ENCODE data around the gene KCNJ6. TPM values are rescaled to one million over a fixed set of nuclear protein-coding genes. Genes with fewer than 3 reads are reported as not detected.
"Not testable (repeated sequence)": the region's sequence is repeated elsewhere in the genome, so short reads cannot be mapped to it uniquely, and the experiment has no call there.

The KCNJ6 gene
- total RNA-seq, 1 experiment from 2014 or later = 1.2 TPM

DNA sequence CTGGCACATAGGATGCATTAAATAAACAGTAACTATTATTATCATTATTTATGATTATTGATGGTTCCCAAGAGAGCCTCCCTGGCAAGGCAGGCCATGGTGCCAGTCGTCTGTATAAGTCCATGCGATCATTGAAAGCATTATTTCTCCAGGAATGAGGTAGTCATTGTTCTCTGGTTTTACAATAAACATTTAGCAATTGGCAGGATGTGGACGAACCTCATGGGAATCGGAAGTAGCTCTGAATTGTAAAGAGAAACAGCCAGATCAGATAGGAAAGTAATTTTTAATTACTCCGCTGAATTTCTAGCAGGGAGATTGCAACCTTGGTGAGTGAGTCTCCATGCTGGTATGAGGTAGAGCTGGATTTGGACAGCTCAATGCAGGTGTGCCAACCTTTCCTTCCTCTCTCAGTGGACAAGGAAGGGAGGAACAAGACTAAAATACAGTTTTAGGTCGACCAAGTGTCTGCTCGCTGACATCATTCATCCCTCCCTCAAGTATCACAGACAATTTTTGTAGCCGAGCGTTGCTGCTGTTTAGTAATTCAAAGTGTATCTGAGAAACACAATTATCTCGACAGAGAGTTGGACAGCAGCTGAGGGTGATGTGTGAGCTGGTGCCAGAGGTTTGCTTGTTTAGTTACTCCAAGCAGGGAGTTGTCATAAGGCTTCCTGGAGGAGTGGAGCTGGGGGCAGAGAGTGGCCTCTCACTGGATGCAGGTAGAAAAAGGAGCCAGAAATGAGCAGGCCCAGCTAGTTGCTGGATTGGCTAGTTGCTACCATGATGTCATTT lies 250.8 kb downstream of the KCNJ6 start:
- Mint-ChIP-seq H3K9me3 (peaks cover 20 to 27% of the 10 kb centered on the region in 2 experiments), H3K36me3 (ENCODE audit: insufficient read depth in 1 of 3, low read depth in 3 of 3) (peaks cover 13 to 24% (median 18%) of the 10 kb centered on the region in 3 experiments), H3K4me3 (no peak overlapping the region; a peak in 1 of 5 replicates), H3K27ac (no peak overlapping the region; a peak in 1 of 7 replicates), H3K4me1 (peaks cover 29 to 33% of the 10 kb centered on the region in 2 experiments), H3K27me3 (ENCODE audit: low read depth) (peaks cover 2% of the 10 kb centered on the region; the same call in 1 of the 2 replicates)
- DNase-seq = no peak
- Histone ChIP-seq H2BK5ac (ENCODE audit: insufficient read length, low read length) (no peak overlapping the region), H4K91ac (ENCODE audit: insufficient read length, low read depth, low read length) (no peak overlapping the region), H3K79me1 (ENCODE audit: insufficient read depth, low read depth, low read length, poor library complexity, severe bottlenecking) (no peaks in the 10 kb centered on the region), H4K5ac (ENCODE audit: insufficient read length, low read depth, low read length) (no peak overlapping the region), H2AFZ (ENCODE audit: low read length) (no peak overlapping the region), H2BK120ac (ENCODE audit: low read depth, low read length, poor library complexity, severe bottlenecking) (no peak overlapping the region), H2BK12ac (ENCODE audit: insufficient read length, low read depth, low read length) (no peak overlapping the region), H2BK15ac (ENCODE audit: low read depth, low read length) (no peak overlapping the region), H3T11ph (ENCODE audit: low read length) (no peak overlapping the region), H3K9ac (ENCODE audit: extremely low read depth, insufficient read length, low read length) (no peak overlapping the region), H4K20me1 (ENCODE audit: control insufficient read depth, insufficient read depth, insufficient read length) (no peaks in the 10 kb centered on the region), H2AK5ac (ENCODE audit: insufficient read length, low read length) (no peak overlapping the region), H3K23ac (ENCODE audit: insufficient read length, low read depth, low read length) (no peak overlapping the region), H3K23me2 (ENCODE audit: insufficient read length, low read depth, low read length, poor library complexity, severe bottlenecking) (no peaks in the 10 kb centered on the region), H2BK20ac (ENCODE audit: low read depth, low read length, poor library complexity, severe bottlenecking) (no peak overlapping the region), H4K8ac (replicated peaks; ENCODE audit: insufficient read length, low read depth, low read length) (no peak overlapping the region), H3K4ac (ENCODE audit: low read depth, low read length) (no peak overlapping the region), H3K4me1 (ENCODE audit: insufficient read depth, low read length) (peaks cover 5% of the 10 kb centered on the region; the same call in 1 of the 2 replicates), H3K14ac (ENCODE audit: insufficient read depth, low read length) (no peak overlapping the region), H3K27me3 (ENCODE audit: insufficient read depth, low read length) (no peaks in the 10 kb centered on the region), H3K56ac (ENCODE audit: insufficient read length, low read depth, low read length) (no peak overlapping the region), H3K79me2 (ENCODE audit: insufficient read depth, low read length) (no peaks in the 10 kb centered on the region), H3K9me3 (ENCODE audit: control insufficient read depth, low read depth, low read length) (peaks cover 16% of the 10 kb centered on the region), H3K27ac (ENCODE audit: insufficient read length, low read depth, low read length) (no peak overlapping the region), H3K4me2 (ENCODE audit: insufficient read depth, insufficient read length, low read length) (no peak overlapping the region), H3K18ac (ENCODE audit: insufficient read length, low read depth, low read length) (no peak overlapping the region)
- TF ChIP-seq, protein P1, sequence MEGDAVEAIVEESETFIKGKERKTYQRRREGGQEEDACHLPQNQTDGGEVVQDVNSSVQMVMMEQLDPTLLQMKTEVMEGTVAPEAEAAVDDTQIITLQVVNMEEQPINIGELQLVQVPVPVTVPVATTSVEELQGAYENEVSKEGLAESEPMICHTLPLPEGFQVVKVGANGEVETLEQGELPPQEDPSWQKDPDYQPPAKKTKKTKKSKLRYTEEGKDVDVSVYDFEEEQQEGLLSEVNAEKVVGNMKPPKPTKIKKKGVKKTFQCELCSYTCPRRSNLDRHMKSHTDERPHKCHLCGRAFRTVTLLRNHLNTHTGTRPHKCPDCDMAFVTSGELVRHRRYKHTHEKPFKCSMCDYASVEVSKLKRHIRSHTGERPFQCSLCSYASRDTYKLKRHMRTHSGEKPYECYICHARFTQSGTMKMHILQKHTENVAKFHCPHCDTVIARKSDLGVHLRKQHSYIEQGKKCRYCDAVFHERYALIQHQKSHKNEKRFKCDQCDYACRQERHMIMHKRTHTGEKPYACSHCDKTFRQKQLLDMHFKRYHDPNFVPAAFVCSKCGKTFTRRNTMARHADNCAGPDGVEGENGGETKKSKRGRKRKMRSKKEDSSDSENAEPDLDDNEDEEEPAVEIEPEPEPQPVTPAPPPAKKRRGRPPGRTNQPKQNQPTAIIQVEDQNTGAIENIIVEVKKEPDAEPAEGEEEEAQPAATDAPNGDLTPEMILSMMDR (conservative IDR thresholded peaks at IDR 0.05) = no peak
- WGBS (ENCODE audit: extremely low coverage, insufficient read length, low lambda C conversion rate) = no CpG with 5 or more reads among the region's 10 CpGs

DNA sequence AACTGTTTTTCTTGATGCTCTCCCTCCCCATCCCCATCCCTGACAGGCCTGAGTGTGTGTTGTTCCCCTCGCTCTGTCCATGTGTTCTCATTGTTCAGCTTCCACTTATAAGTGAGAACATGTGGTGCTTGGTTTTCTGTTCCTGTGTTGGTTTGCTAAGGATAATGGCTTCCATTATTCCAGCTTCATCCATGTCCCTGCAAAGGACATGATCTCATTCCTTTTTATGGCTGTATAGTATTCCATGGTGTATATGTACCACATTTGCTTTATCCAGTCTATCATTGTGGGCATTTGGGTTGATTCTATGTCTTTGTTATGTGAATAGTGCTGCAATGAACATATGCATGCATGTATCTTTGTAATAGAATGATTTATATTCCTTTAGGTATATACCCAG lies 254.0 kb downstream of the KCNJ6 start:
- H2AK5ac ChIP-seq (ENCODE audit: insufficient read length, low read length); H2BK120ac ChIP-seq (ENCODE audit: low read depth, low read length, poor library complexity, severe bottlenecking); H2BK20ac ChIP-seq (ENCODE audit: low read depth, low read length, poor library complexity, severe bottlenecking); H3K79me1 ChIP-seq (ENCODE audit: insufficient read depth, low read depth, low read length, poor library complexity, severe bottlenecking); H3K4me1 ChIP-seq (ENCODE audit: insufficient read depth, low read length); H3K27me3 ChIP-seq (ENCODE audit: insufficient read depth, low read length); H4K5ac ChIP-seq (ENCODE audit: insufficient read length, low read depth, low read length); H3K4ac ChIP-seq (ENCODE audit: low read depth, low read length); H2BK15ac ChIP-seq (ENCODE audit: low read depth, low read length); H3K14ac ChIP-seq (ENCODE audit: insufficient read depth, low read length); H4K8ac ChIP-seq (replicated peaks; ENCODE audit: insufficient read length, low read depth, low read length); H2BK5ac ChIP-seq (ENCODE audit: insufficient read length, low read length); H3K23ac ChIP-seq (ENCODE audit: insufficient read length, low read depth, low read length); H3K18ac ChIP-seq (ENCODE audit: insufficient read length, low read depth, low read length); H4K20me1 ChIP-seq (ENCODE audit: control insufficient read depth, insufficient read depth, insufficient read length); H4K91ac ChIP-seq (ENCODE audit: insufficient read length, low read depth, low read length); H3K27ac Mint-ChIP-seq; H3K27ac ChIP-seq (ENCODE audit: insufficient read length, low read depth, low read length); H3K79me2 ChIP-seq (ENCODE audit: insufficient read depth, low read length); H3K4me3 Mint-ChIP-seq; DNase-seq; H3T11ph ChIP-seq (ENCODE audit: low read length); H3K56ac ChIP-seq (ENCODE audit: insufficient read length, low read depth, low read length); H3K4me1 Mint-ChIP-seq; H3K9ac ChIP-seq (ENCODE audit: extremely low read depth, insufficient read length, low read length); H3K4me2 ChIP-seq (ENCODE audit: insufficient read depth, insufficient read length, low read length); H3K27me3 Mint-ChIP-seq (ENCODE audit: low read depth); H2BK12ac ChIP-seq (ENCODE audit: insufficient read length, low read depth, low read length); H2AFZ ChIP-seq (ENCODE audit: low read length); H3K23me2 ChIP-seq (ENCODE audit: insufficient read length, low read depth, low read length, poor library complexity, severe bottlenecking): not testable (repeated sequence)
- WGBS (ENCODE audit: extremely low coverage, insufficient read length, low lambda C conversion rate) = no CpG with 5 or more reads among the region's 1 CpG
- H3K9me3 Mint-ChIP-seq = peaks cover 20 to 25% of the 10 kb centered on the region in 2 experiments
- H3K36me3 Mint-ChIP-seq (ENCODE audit: insufficient read depth in 1 of 3, low read depth in 3 of 3) = peaks cover 13 to 24% (median 18%) of the 10 kb centered on the region in 3 experiments
- H3K9me3 ChIP-seq (ENCODE audit: control insufficient read depth, low read depth, low read length) = peaks cover 16% of the 10 kb centered on the region

Measured in H9 (cell line).